Measurements from ENCODE around the gene DTX1.

DNA sequence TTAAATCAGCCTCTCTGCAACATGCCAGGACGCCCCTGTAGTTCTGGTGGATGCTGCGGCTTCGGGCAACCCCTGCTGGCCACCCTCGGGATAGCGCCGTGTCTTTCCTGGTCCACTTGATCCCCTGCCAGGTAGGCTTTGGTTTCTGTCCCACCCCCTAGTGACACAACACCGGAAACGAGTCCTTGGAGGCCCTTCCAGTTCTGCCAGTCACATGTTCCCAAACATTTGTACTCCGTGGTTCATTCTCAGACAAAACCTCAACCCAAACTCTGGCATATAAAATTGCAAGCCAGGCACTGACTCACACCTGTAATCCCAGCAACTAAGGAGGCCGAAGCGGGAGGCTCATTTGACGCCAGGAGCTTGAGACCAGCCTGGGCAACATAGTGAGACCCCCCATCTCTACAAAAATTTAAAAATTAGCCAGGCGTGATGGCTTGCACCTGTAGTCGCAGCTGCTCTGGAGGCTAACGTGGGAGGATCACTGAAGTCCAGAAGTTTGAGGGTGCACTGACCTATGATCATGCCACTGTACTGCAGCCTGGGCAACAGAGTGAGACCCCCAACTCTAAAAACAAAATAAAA, 42.0 kb downstream of the DTX1 start:
- TF ChIP-seq ZNF350 (CRISPR knock-in tag; IDR thresholded peaks at IDR 0.05; ENCODE audit: borderline replicate concordance, low read depth), result no peak
- TF ChIP-seq POLR2A (IDR thresholded peaks at IDR 0.05; ENCODE audit: insufficient read depth in 1 of 2, low read depth in 2 of 2, low read length in 2 of 2), result no peak
- TF ChIP-seq HMG20B (CRISPR knock-in tag; conservative IDR thresholded peaks at IDR 0.05), result no peak
- TF ChIP-seq ZSCAN29 (CRISPR knock-in tag; conservative IDR thresholded peaks at IDR 0.05), result no peak
- TF ChIP-seq EZH2 (conservative IDR thresholded peaks at IDR 0.05; ENCODE audit: low read depth, low read length), result no peak
- TF ChIP-seq, protein P1, sequence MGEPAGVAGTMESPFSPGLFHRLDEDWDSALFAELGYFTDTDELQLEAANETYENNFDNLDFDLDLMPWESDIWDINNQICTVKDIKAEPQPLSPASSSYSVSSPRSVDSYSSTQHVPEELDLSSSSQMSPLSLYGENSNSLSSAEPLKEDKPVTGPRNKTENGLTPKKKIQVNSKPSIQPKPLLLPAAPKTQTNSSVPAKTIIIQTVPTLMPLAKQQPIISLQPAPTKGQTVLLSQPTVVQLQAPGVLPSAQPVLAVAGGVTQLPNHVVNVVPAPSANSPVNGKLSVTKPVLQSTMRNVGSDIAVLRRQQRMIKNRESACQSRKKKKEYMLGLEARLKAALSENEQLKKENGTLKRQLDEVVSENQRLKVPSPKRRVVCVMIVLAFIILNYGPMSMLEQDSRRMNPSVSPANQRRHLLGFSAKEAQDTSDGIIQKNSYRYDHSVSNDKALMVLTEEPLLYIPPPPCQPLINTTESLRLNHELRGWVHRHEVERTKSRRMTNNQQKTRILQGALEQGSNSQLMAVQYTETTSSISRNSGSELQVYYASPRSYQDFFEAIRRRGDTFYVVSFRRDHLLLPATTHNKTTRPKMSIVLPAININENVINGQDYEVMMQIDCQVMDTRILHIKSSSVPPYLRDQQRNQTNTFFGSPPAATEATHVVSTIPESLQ (CRISPR knock-in tag; conservative IDR thresholded peaks at IDR 0.05), result no peak
- TF ChIP-seq PAWR (CRISPR knock-in tag; IDR thresholded peaks at IDR 0.05; ENCODE audit: borderline replicate concordance), result no peak

Data from HepG2 (cell line).